Measurements from ENCODE around the gene SCNN1G. TPM values are rescaled to one million over a fixed set of nuclear protein-coding genes. Genes with fewer than 3 reads are reported as not detected.

SCNN1G gene
- total RNA-seq, 3 donors from 2014 or later (not counting 1 experiment from before 2014, with no cell fraction given): not detected

- Mint-ChIP-seq H3K27ac (no peak overlapping the region), H3K4me1 (no peaks in the 10 kb centered on the region), H3K4me3 (no peak overlapping the region), H3K9me3 (no peaks in the 10 kb centered on the region), H3K36me3 (no peaks in the 10 kb centered on the region), H3K27me3 (ENCODE audit: low read depth in 2 of 2) (peaks cover 0 to 7% of the 10 kb centered on the region in 2 donors)
- Histone ChIP-seq H3K27ac (ENCODE audit: low read length) (no peak overlapping the region), H3K9me3 (ENCODE audit: control insufficient read depth, insufficient read depth, low read length) (no peaks in the 10 kb centered on the region), H3K4me3 (ENCODE audit: low read length) (no peak overlapping the region), H3K27me3 (ENCODE audit: control insufficient read depth, insufficient read depth, low read length) (no peaks in the 10 kb centered on the region), H3K4me1 (ENCODE audit: control insufficient read depth, insufficient read depth, low read length) (no peaks in the 10 kb centered on the region), H3K36me3 (ENCODE audit: control insufficient read depth, insufficient read depth, low read length) (no peaks in the 10 kb centered on the region)
- ATAC-seq (no peak), DNase-seq (no peak)
- TF ChIP-seq CTCF (IDR thresholded peaks at IDR 0.05): no peak
- intact Hi-C loops (cut with micrococcal nuclease): no loop called here
- 70% methylated on average over 2 of the region's 3 CpGs for WGBS (ENCODE audit: insufficient coverage)
These were observed 73.9 kb downstream of the SCNN1G start for GRCh38 chr16:23256440-23256839.

- Mint-ChIP-seq H3K9me3 (no peaks in the 10 kb centered on the region), H3K4me1 (no peaks in the 10 kb centered on the region), H3K4me3 (no peak overlapping the region), H3K27me3 (ENCODE audit: low read depth in 2 of 2) (peaks cover 0 to 7% of the 10 kb centered on the region in 2 donors), H3K36me3 (no peaks in the 10 kb centered on the region), H3K27ac (no peak overlapping the region)
- intact Hi-C loops (cut with micrococcal nuclease): no loop called here
- WGBS (ENCODE audit: insufficient coverage): 90% methylated on average over 1 of the region's 1 CpG
- no peak for DNase-seq
- H3K36me3 ChIP-seq (ENCODE audit: control insufficient read depth, insufficient read depth, low read length): no peaks in the 10 kb centered on the region
- TF ChIP-seq CTCF (IDR thresholded peaks at IDR 0.05): no peak
- no peaks in the 10 kb centered on the region for H3K9me3 ChIP-seq (ENCODE audit: control insufficient read depth, insufficient read depth, low read length)
- H3K4me3 ChIP-seq (ENCODE audit: low read length): no peak overlapping the region
- no peaks in the 10 kb centered on the region for H3K4me1 ChIP-seq (ENCODE audit: control insufficient read depth, insufficient read depth, low read length)
- no peaks in the 10 kb centered on the region for H3K27me3 ChIP-seq (ENCODE audit: control insufficient read depth, insufficient read depth, low read length)
- ATAC-seq: no peak
- H3K27ac ChIP-seq (ENCODE audit: low read length): no peak overlapping the region
These were observed 75.1 kb downstream of the SCNN1G start for GRCh38 chr16:23257682-23258081.

GRCh38 chr16:23258919-23259237 lies 76.3 kb downstream of the SCNN1G start:
- Mint-ChIP-seq H3K9me3 (no peaks in the 10 kb centered on the region), H3K27me3 (ENCODE audit: low read depth in 2 of 2) (peaks cover 0 to 7% of the 10 kb centered on the region in 2 donors), H3K4me1 (no peaks in the 10 kb centered on the region), H3K4me3 (no peak overlapping the region), H3K27ac (no peak overlapping the region), H3K36me3 (no peaks in the 10 kb centered on the region)
- intact Hi-C loops (cut with micrococcal nuclease): no loop called here
- H3K4me3 ChIP-seq (ENCODE audit: low read length): no peak overlapping the region
- no peaks in the 10 kb centered on the region for H3K9me3 ChIP-seq (ENCODE audit: control insufficient read depth, insufficient read depth, low read length)
- H3K4me1 ChIP-seq (ENCODE audit: control insufficient read depth, insufficient read depth, low read length): no peaks in the 10 kb centered on the region
- ATAC-seq (no peak), DNase-seq (no peak)
- H3K27ac ChIP-seq (ENCODE audit: low read length): no peak overlapping the region
- H3K36me3 ChIP-seq (ENCODE audit: control insufficient read depth, insufficient read depth, low read length): no peaks in the 10 kb centered on the region
- no peak for TF ChIP-seq CTCF (IDR thresholded peaks at IDR 0.05)
- H3K27me3 ChIP-seq (ENCODE audit: control insufficient read depth, insufficient read depth, low read length): no peaks in the 10 kb centered on the region
- 50% methylated on average over 1 of the region's 2 CpGs for WGBS (ENCODE audit: insufficient coverage)

Other genes starting within 250 kb of the SCNN1G start
- gene USP31, start 33.3 kb upstream of the SCNN1G start, total RNA-seq: 1 to 10 TPM; 6.1 to 6.6 (median 6.3) TPM
- not detected for gene SCNN1B, start 119.6 kb downstream of the SCNN1G start, total RNA-seq